K562 (cell line): Measurements from ENCODE around the gene LASP1. TPM values are rescaled to one million over a fixed set of nuclear protein-coding genes. Genes with fewer than 3 reads are reported as not detected.
A peak's percentile ranks its signal among the peaks of the same experiment; 100 is the strongest.

Experiments
- ARID2 ChIP-seq: fragments of 450-650 bp; IDR thresholded peaks from 2 replicates; pipeline ENCODE4 v1.6.1; 2017; ENCODE audit warnings: antibody characterized with exemption, mild to moderate bottlenecking
- CBX2 ChIP-seq: fragments of 200-600 bp; sonication (generic); IDR thresholded peaks from one replicate; pipeline ENCODE4 v1.6.1; 2012; ENCODE audit warnings: mild to moderate bottlenecking, low read length, inconsistent platforms; ENCODE audit not compliant: insufficient read depth, poor library complexity, severe bottlenecking
- ETV6 ChIP-seq, 3 experiments: fragments of 150-350 bp in 1 of 3; sonication (generic) in 1 of 3; formaldehyde crosslinking in 1 of 3; IDR thresholded peaks; 2 replicates each; pipeline versions ENCODE4 v1.6.1 to v1.8.0; 2014 to 2022; ENCODE audit warnings: borderline replicate concordance in 2 of 3, low read depth in 2 of 3, antibody characterized with exemption in 1 of 3, low read length in 1 of 3, mild to moderate bottlenecking in 1 of 3, missing genetic modification reagents in 1 of 3
- PCBP2 ChIP-seq: fragments of 200-400 bp; formaldehyde crosslinking; IDR thresholded peaks from 2 replicates; pipeline ENCODE4 v1.6.1; 2018; ENCODE audit warnings: low read length, low read depth, mild to moderate bottlenecking, moderate library complexity; ENCODE audit not compliant: poor library complexity, severe bottlenecking
- POLR2AphosphoS5 ChIP-seq: IDR thresholded peaks from 2 replicates; pipeline ENCODE4 v1.6.1; 2011; ENCODE audit warnings: mild to moderate bottlenecking, low read depth, low read length, moderate library complexity; ENCODE audit not compliant: control insufficient read depth, insufficient read depth
- RHOXF2B ChIP-seq: fragments of 250-450 bp; sonication (Bioruptor Pico); conservative IDR thresholded peaks from 2 replicates; pipeline ENCODE4 v1.5.1; 2021
- TAL1 ChIP-seq: fragments of 450-650 bp; IDR thresholded peaks from 2 replicates; pipeline ENCODE4 v1.6.1; 2016; ENCODE audit warnings: mild to moderate bottlenecking
- ZNF76 ChIP-seq: fragments of 250-450 bp; sonication (Bioruptor Pico); IDR thresholded peaks from 2 replicates; pipeline ENCODE4 v1.4.0; 2020; ENCODE audit warnings: mild to moderate bottlenecking, moderate library complexity, borderline replicate concordance
- polyA plus RNA-seq, 8 experiments: library from polyadenylated mRNA; depleted of rRNA in 4 of 8; stranded (reverse) in 5 of 8; unstranded in 3 of 8; fragments of >200 nt; fragmentation: Nextera tagmentation in 2 of 8; fragmentation: Illumina TruSeq in 1 of 8; extraction: Ambion mirVana in 2 of 8; extraction: Trizol in 1 of 8; gene quantifications; 2 replicates each; pipeline versions ENCODE4 v1.2.1 to v1.2.3, GENCODE V29; 2011 to 2014; ENCODE audit warnings: inconsistent platforms in 1 of 8, missing spikeins in 1 of 8
- total RNA-seq, 7 experiments: library from RNA; depleted of rRNA in 6 of 7; stranded (reverse); fragments of >200 nt in 6 of 7; fragmentation: Illumina TruSeq in 2 of 7; extraction: Trizol in 2 of 7; gene quantifications; 2 replicates each; pipeline versions ENCODE4 v1.2.1 to v1.2.3, GENCODE V29; 2011 to 2021; ENCODE audit warnings: low replicate concordance in 1 of 7
- TF ChIP-seq, protein P1 (sequence below): fragments of 250-450 bp; sonication (Bioruptor Pico); IDR thresholded peaks from 2 replicates; pipeline ENCODE4 v1.8.0; 2021; ENCODE audit warnings: borderline replicate concordance, mild to moderate bottlenecking, moderate library complexity; ENCODE audit not compliant: poor library complexity, severe bottlenecking
- TF ChIP-seq, protein P2 (sequence below): fragments of 450-650 bp; IDR thresholded peaks from 2 replicates; pipeline ENCODE4 v1.6.1; 2016
- TF ChIP-seq, protein P3 (sequence below): fragments of 200-800 bp; sonication (Bioruptor generic); IDR thresholded peaks from 2 replicates; pipeline ENCODE4 v1.6.1; 2017; ENCODE audit warnings: missing genetic modification characterization, missing compliant biosample characterization
- TF ChIP-seq, protein P4 (sequence below): IDR thresholded peaks from 2 replicates; pipeline ENCODE4 v1.6.1; 2011; ENCODE audit not compliant: insufficient read length; ENCODE audit errors: extremely low read depth
- TF ChIP-seq, protein P5 (sequence below): fragments of 450-650 bp; IDR thresholded peaks from 2 replicates; pipeline ENCODE4 v1.6.1; 2016; ENCODE audit warnings: low read depth

LASP1 gene
- total and polyA plus RNA-seq, 9 of the 15 experiments (the other 6 are each of a cell fraction or from before 2014, with no cell fraction given), result 23.0 to 125 (median 55.3) TPM

DNA sequence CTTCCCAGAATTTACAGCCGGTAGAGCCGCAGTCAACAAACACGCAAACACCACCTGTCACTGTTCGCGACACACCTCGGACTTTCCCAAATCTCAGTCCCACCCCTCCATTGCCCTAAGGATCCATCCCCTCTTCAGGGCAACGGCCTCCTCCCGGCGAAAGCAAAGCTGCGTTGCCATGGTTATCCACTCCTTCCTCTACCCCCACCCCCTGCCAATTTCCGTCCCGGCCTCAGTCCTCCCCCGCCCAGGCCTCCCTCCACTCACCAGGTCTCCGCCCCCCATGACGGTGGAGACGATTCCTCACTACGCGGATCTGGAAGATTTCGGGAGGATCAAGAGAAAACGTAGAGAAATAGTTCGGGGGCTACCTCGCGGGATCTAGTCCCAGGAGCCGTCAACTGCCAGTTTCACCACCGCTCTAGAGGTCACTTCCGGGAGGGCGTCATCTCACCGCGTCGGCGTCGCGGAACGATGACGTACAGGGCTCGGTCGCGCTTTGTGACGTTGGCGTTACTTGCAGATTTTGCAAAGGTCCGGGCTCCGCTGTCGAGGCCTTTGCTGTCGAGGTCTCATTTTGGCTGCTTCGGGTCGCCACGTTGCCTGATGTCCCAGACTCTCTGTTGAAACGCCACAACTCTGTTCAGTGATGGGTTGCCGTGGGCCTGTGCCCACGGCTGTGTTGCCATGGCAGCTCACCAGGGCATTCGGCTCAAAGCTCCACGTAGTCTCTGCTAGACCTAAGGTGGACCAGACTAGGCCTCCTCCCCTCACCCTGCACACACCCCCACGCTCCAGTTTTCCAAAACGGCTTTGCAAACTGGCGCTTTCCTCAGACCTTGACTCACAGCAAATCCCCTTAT is 44.7 kb upstream of the LASP1 start, which contains the start of gene CWC25 (continued):
- TF ChIP-seq, protein P1, sequence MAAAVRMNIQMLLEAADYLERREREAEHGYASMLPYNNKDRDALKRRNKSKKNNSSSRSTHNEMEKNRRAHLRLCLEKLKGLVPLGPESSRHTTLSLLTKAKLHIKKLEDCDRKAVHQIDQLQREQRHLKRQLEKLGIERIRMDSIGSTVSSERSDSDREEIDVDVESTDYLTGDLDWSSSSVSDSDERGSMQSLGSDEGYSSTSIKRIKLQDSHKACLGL (CRISPR knock-in tag), result no peak
- no peak for TF ChIP-seq ARID2
- no peak for TF ChIP-seq CBX2
- TF ChIP-seq, protein P2, sequence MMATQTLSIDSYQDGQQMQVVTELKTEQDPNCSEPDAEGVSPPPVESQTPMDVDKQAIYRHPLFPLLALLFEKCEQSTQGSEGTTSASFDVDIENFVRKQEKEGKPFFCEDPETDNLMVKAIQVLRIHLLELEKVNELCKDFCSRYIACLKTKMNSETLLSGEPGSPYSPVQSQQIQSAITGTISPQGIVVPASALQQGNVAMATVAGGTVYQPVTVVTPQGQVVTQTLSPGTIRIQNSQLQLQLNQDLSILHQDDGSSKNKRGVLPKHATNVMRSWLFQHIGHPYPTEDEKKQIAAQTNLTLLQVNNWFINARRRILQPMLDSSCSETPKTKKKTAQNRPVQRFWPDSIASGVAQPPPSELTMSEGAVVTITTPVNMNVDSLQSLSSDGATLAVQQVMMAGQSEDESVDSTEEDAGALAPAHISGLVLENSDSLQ, result peak; percentile 72
- peak; percentile 82 for TF ChIP-seq POLR2AphosphoS5
- TF ChIP-seq, protein P3, sequence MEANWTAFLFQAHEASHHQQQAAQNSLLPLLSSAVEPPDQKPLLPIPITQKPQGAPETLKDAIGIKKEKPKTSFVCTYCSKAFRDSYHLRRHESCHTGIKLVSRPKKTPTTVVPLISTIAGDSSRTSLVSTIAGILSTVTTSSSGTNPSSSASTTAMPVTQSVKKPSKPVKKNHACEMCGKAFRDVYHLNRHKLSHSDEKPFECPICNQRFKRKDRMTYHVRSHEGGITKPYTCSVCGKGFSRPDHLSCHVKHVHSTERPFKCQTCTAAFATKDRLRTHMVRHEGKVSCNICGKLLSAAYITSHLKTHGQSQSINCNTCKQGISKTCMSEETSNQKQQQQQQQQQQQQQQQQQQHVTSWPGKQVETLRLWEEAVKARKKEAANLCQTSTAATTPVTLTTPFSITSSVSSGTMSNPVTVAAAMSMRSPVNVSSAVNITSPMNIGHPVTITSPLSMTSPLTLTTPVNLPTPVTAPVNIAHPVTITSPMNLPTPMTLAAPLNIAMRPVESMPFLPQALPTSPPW (CRISPR knock-in tag), result peak; percentile 83
- TF ChIP-seq ZNF76 (CRISPR knock-in tag), result no peak
- no peak; a peak in 1 of 4 replicates for TF ChIP-seq ETV6 (IDR thresholded peaks at IDR 0.05; ENCODE audit: borderline replicate concordance in 1 of 2, low read depth in 2 of 2, low read length in 1 of 2)
- TF ChIP-seq ETV6 (CRISPR knock-in tag; IDR thresholded peaks at IDR 0.05; ENCODE audit: borderline replicate concordance), result no peak
- no peak for TF ChIP-seq TAL1
- TF ChIP-seq, protein P4, sequence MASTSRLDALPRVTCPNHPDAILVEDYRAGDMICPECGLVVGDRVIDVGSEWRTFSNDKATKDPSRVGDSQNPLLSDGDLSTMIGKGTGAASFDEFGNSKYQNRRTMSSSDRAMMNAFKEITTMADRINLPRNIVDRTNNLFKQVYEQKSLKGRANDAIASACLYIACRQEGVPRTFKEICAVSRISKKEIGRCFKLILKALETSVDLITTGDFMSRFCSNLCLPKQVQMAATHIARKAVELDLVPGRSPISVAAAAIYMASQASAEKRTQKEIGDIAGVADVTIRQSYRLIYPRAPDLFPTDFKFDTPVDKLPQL, result peak; percentile 42
- TF ChIP-seq RHOXF2B, result no peak
- TF ChIP-seq, protein P5, sequence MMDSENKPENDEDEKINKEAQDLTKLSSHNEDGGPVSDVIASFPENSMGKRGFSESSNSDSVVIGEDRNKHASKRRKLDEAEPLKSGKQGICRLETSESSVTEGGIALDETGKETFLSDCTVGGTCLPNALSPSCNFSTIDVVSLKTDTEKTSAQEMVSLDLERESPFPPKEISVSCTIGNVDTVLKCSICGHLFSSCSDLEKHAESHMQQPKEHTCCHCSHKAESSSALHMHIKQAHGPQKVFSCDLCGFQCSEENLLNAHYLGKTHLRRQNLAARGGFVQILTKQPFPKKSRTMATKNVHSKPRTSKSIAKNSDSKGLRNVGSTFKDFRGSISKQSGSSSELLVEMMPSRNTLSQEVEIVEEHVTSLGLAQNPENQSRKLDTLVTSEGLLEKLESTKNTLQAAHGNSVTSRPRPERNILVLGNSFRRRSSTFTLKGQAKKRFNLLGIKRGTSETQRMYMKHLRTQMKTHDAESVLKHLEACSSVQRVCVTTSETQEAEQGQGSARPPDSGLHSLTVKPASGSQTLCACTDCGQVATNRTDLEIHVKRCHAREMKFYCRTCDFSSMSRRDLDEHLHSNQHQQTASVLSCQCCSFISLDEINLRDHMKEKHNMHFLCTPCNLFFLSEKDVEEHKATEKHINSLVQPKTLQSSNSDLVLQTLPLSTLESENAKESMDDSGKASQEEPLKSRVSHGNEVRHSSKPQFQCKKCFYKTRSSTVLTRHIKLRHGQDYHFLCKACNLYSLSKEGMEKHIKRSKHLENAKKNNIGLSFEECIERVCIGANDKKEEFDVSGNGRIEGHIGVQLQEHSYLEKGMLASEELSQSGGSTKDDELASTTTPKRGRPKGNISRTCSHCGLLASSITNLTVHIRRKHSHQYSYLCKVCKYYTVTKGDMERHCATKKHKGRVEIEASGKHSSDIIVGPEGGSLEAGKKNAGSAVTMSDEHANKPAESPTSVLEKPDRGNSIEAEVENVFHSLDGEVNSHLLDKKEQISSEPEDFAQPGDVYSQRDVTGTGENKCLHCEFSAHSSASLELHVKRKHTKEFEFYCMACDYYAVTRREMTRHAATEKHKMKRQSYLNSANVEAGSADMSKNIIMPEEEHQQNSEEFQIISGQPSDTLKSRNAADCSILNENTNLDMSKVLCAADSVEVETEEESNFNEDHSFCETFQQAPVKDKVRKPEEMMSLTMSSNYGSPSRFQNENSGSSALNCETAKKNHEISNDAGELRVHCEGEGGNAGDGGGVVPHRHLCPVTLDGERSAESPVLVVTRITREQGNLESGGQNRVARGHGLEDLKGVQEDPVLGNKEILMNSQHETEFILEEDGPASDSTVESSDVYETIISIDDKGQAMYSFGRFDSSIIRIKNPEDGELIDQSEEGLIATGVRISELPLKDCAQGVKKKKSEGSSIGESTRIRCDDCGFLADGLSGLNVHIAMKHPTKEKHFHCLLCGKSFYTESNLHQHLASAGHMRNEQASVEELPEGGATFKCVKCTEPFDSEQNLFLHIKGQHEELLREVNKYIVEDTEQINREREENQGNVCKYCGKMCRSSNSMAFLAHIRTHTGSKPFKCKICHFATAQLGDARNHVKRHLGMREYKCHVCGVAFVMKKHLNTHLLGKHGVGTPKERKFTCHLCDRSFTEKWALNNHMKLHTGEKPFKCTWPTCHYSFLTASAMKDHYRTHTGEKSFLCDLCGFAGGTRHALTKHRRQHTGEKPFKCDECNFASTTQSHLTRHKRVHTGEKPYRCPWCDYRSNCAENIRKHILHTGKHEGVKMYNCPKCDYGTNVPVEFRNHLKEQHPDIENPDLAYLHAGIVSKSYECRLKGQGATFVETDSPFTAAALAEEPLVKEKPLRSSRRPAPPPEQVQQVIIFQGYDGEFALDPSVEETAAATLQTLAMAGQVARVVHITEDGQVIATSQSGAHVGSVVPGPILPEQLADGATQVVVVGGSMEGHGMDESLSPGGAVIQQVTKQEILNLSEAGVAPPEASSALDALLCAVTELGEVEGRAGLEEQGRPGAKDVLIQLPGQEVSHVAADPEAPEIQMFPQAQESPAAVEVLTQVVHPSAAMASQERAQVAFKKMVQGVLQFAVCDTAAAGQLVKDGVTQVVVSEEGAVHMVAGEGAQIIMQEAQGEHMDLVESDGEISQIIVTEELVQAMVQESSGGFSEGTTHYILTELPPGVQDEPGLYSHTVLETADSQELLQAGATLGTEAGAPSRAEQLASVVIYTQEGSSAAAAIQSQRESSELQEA, result no peak
- TF ChIP-seq PCBP2, result no peak
